Activated naive CD4-positive, alpha-beta T cell (primary cell): Measurements from ENCODE around the gene DEGS2.
A peak's percentile ranks its signal among the peaks of the same experiment; 100 is the strongest.

Experiments used
- DNase-seq, 4 experiments: peaks; one replicate each; lab custom pipeline; 2025; lab: John Stamatoyannopoulos, UW

Gene DEGS2

GRCh38 chr14:100148837-100149731 is 10.4 kb downstream of the DEGS2 start:
- no peak for DNase-seq

GRCh38 chr14:100147691-100148464 is 11.6 kb downstream of the DEGS2 start:
- DNase-seq: no peak

- peak in 3 of 4 experiments; percentile 19 to 58 (median 40) for DNase-seq
Measured at GRCh38 chr14:100147181-100147631, 12.2 kb downstream of the DEGS2 start.

- DNase-seq: peak in 1 of 4 experiments; percentile 48
Measured at GRCh38 chr14:100146531-100147091, 12.8 kb downstream of the DEGS2 start.

GRCh38 chr14:100145682-100146464 is 13.6 kb downstream of the DEGS2 start:
- DNase-seq: no peak

GRCh38 chr14:100144996-100145646 is 14.3 kb downstream of the DEGS2 start:
- DNase-seq: no peak

GRCh38 chr14:100144645-100144995 is 14.8 kb downstream of the DEGS2 start:
- no peak for DNase-seq

- DNase-seq: no peak
Measured at GRCh38 chr14:100143934-100144333, 15.5 kb downstream of the DEGS2 start.

- DNase-seq: no peak
Measured at GRCh38 chr14:100143523-100143922, 15.9 kb downstream of the DEGS2 start.

GRCh38 chr14:100142073-100143040 is 17.1 kb downstream of the DEGS2 start:
- DNase-seq: no peak

GRCh38 chr14:100141098-100141497 is 18.3 kb downstream of the DEGS2 start:
- DNase-seq: no peak

- DNase-seq: no peak
Measured at GRCh38 chr14:100140452-100141078, 18.9 kb downstream of the DEGS2 start.

- no peak for DNase-seq
Measured at GRCh38 chr14:100138955-100139354, 20.5 kb downstream of the DEGS2 start.

- DNase-seq: no peak
Measured at GRCh38 chr14:100138082-100138787, 21.2 kb downstream of the DEGS2 start.

- no peak for DNase-seq
Measured at GRCh38 chr14:100137173-100137572, 22.3 kb downstream of the DEGS2 start.

- DNase-seq: no peak
Measured at GRCh38 chr14:100135784-100136183, 23.7 kb downstream of the DEGS2 start.

GRCh38 chr14:100135073-100135472 is 24.4 kb downstream of the DEGS2 start:
- no peak for DNase-seq

GRCh38 chr14:100134586-100134985 is 24.9 kb downstream of the DEGS2 start:
- DNase-seq: no peak

- no peak for DNase-seq
Measured at GRCh38 chr14:100132903-100133510, 26.4 kb downstream of the DEGS2 start.
